Activated CD4-positive, alpha-beta memory T cell treated with anti-CD3 and anti-CD28 coated beads, Interleukin-2, amount 10 ng/mL, durations not matched to agents 7 days and 5 days (primary cell): ENCODE results near the gene PNMT. TPM values are rescaled to one million over a fixed set of nuclear protein-coding genes. Genes with fewer than 3 reads are reported as not detected.

ENCODE experiments used
- CTCF ChIA-PET: fragments of 350-600 bp; sonication (Branson Sonifier 250); formaldehyde crosslinking; loops from one replicate; lab custom pipeline; 2021; ENCODE audit warnings: antibody characterized with exemption, inconsistent platforms; lab: Charles Lee
- POLR2A ChIA-PET: fragments of 350-600 bp; sonication (Branson Sonifier 250); formaldehyde crosslinking; loops from one replicate; lab custom pipeline; 2021; ENCODE audit warnings: antibody characterized with exemption; lab: Charles Lee
- DNase-seq: peaks from one replicate; pipeline ENCODE4 v3.0.0-alpha.2; 2020
- H3K27ac Mint-ChIP-seq: one replicate; pipeline ENCODE4 v1.8.0; 2021; ENCODE audit warnings: mild to moderate bottlenecking, mixed read lengths
- H3K27me3 Mint-ChIP-seq: one replicate; pipeline ENCODE4 v1.8.0; 2021; ENCODE audit warnings: mixed read lengths
- H3K36me3 Mint-ChIP-seq: one replicate; pipeline ENCODE4 v1.8.0; 2021; ENCODE audit warnings: low read depth, mixed read lengths
- H3K4me1 Mint-ChIP-seq: one replicate; pipeline ENCODE4 v1.8.0; 2021; ENCODE audit warnings: mixed read lengths
- H3K4me3 Mint-ChIP-seq: one replicate; pipeline ENCODE4 v1.8.0; 2021; ENCODE audit warnings: mild to moderate bottlenecking, mixed read lengths
- H3K9me3 Mint-ChIP-seq: one replicate; pipeline ENCODE4 v1.8.0; 2021; ENCODE audit warnings: mixed read lengths
- total RNA-seq, 2 experiments: library from RNA; stranded (reverse); gene quantifications; one replicate each; pipeline ENCODE4 v1.2.3, GENCODE V29; 2021

PNMT gene
- total RNA-seq, 2 experiments from 2014 or later = not detected

DNA sequence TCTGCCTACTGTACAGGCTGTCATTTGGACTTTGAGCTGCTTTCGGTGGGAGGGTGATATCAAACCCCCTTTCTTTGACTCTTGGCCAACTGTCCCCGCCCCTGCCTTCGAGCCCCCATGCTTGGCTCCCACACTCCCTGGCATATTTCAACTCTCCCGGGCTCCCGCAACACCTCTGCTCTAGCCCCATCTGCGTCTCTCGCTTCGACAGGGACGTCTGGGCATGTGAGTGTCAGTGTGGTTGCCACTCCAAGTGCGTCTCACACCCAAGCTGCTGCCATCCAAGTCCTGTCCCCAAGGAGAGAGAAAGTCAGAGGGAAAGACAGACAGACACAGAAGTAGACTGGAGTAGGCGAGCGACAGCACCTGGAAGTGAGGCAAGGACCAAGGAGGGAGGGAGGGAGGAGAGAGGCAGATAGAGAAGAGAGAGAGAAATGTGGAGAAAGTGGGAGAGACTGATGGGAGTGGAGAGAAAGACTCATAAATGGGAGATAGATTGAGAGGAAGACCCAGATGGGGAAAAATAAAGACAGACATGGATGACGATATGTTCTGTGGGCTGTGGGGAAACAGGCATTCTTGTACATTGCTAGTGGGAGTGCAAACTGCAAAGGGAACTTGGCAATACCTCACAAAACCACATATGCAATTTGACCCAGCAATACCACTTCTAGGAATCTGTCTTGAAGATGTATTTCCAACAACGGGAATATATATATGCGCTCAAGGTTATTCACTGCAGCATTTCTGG lies 19.5 kb upstream of the PNMT start:
- POLR2A ChIA-PET = no interaction called here

DNA sequence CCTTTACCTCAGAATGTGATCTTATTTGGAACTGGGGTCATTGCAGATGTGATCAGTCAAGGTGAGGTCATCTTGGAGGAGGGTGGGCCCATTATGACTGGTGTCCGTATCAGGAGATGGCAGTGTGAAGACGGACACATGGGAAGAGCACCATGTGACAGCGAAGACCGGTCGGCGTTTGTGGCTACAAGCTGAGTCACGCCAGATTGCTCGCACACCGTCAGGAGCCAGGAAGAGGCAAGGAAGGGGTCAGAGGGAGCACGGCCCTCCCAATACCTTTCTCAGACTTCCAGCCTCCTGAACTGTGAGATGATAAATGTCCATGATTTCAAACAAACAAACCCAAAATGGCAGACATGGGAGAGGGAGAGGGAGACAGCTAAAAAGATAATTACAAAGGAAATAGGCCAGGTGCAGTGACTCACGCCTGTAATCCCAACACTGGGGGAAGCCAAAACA lies 18.1 kb upstream of the PNMT start:
- Mint-ChIP-seq H3K27ac (no peak overlapping the region), H3K27me3 (no peaks in the 10 kb centered on the region), H3K36me3 (peaks cover 2% of the 10 kb centered on the region), H3K9me3 (no peaks in the 10 kb centered on the region), H3K4me1 (peaks cover 17% of the 10 kb centered on the region), H3K4me3 (no peak overlapping the region)
- POLR2A ChIA-PET = no interaction called here
- CTCF ChIA-PET = interaction anchor here (0.7 to 4.0 kb wide), 4 partner anchors 12 to 278 kb away, joined by 3 to 23 read pairs (median 4); no protein-coding TSS in a partner anchor
- no peak for DNase-seq

More for the DNA sequence above, 19.5 kb upstream of the PNMT start:
- Mint-ChIP-seq H3K27ac (no peak overlapping the region), H3K4me3 (no peak overlapping the region), H3K4me1 (peaks cover 14% of the 10 kb centered on the region), H3K9me3 (no peaks in the 10 kb centered on the region), H3K27me3 (no peaks in the 10 kb centered on the region), H3K36me3 (no peaks in the 10 kb centered on the region)
- DNase-seq = no peak
- CTCF ChIA-PET = interaction anchor here (1.4 to 4.0 kb wide), 2 partner anchors 9 to 26 kb away, joined by 3 to 23 read pairs; no protein-coding TSS in a partner anchor

DNA sequence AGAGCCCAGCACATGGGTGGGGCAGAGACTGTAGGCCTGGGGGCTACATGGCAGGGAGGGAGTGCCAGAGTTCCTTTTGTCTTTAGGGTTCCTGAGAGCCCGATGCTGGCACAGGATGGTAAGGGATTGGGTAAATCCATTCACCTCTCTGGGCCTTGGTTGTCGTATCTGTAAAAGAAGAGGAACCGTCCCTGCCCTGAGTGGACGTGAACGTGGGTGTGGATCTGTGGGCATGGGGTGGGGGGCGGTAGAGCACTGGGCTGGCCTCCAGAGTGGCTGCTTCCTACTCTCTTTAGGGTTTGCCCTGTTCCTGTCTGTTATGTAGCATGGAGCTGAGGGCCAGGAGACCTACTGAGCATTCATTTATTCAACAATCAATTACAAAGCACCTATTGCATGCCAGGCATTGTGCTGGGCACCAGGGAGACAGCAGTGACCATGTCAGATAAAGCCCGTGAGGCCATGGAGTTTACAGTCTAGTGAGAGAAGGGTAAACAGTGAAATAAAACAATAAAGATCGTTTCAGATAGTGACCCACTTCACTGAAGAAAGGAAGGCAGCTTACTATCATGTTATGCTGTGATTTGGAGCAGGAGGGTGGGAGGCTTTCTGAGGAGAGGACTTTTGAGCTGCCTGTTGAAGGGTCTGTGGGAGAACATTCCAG lies 16.2 kb upstream of the PNMT start:
- no peak overlapping the region for H3K4me3 Mint-ChIP-seq
- DNase-seq = no peak
- ChIA-PET CTCF (interaction anchor here (0.6 to 3.3 kb wide), 8 partner anchors 14 to 36 kb away, joined by 3 to 31 read pairs (median 7); partner anchors contain the start of genes PGAP3 and PNMT), POLR2A (interaction anchor here (0.8 kb wide), 1 partner anchor 275 kb away, joined by 3 read pairs; the partner anchor contains the start of genes LRRC3C and ORMDL3)
- peaks cover 17% of the 10 kb centered on the region for H3K4me1 Mint-ChIP-seq
- peaks cover 6% of the 10 kb centered on the region for H3K36me3 Mint-ChIP-seq
- H3K27ac Mint-ChIP-seq = no peak overlapping the region
- H3K27me3 Mint-ChIP-seq = no peaks in the 10 kb centered on the region
- no peaks in the 10 kb centered on the region for H3K9me3 Mint-ChIP-seq

DNA sequence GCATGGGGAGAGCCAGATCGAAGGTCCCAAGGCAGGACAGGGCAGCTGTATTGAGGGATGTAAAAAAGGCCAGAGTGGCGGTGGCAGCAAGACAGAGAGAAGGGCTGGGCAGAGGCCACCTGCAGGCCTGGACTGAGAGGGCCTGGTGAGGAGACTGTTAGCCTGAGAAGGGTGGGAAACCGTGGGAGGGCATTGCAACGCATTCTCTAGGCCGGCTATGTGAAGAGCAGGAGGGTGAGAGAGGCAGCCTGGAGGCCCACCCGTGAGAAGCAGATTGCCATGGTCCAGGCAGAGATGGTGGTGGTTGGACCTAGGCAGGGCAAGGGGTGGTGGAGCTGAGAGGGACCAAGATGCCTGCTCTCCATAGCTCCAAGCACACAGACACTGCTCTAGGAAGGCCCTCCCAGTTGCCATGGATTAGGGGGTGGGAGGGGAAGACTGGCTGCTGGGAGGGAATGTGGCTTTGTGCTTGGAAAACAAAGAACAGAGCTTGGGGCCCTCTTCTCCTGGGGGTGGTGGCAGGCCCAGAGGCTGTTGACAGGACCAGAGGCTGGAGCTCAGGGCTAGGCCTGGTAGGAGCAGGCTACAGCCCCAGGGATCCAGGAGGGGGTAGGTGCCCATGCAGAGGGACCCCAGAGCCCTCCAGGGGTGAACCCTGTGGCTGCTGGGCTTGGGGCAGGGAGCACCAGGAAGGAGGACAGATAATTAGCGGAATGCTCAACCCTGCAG lies 15.5 kb upstream of the PNMT start:
- ChIA-PET POLR2A (interaction anchor here (2.5 kb wide), 1 partner anchor 77 kb away, joined by 10 read pairs; the partner anchor contains the start of gene MIEN1), CTCF (interaction anchor here (0.6 to 3.3 kb wide), 11 partner anchors 14 to 229 kb away, joined by 3 to 31 read pairs (median 8); partner anchors contain the start of genes PGAP3 and PNMT)
- no peak overlapping the region for H3K4me3 Mint-ChIP-seq
- no peaks in the 10 kb centered on the region for H3K27me3 Mint-ChIP-seq
- peaks cover 17% of the 10 kb centered on the region for H3K4me1 Mint-ChIP-seq
- H3K27ac Mint-ChIP-seq = no peak overlapping the region
- H3K9me3 Mint-ChIP-seq = no peaks in the 10 kb centered on the region
- DNase-seq = no peak
- H3K36me3 Mint-ChIP-seq = peaks cover 6% of the 10 kb centered on the region

GRCh38 chr17:39653316-39653661 lies 15.0 kb upstream of the PNMT start:
- Mint-ChIP-seq H3K27ac (no peak overlapping the region), H3K27me3 (no peaks in the 10 kb centered on the region), H3K4me1 (peaks cover 17% of the 10 kb centered on the region), H3K4me3 (no peak overlapping the region), H3K36me3 (peaks cover 6% of the 10 kb centered on the region), H3K9me3 (no peaks in the 10 kb centered on the region)
- CTCF ChIA-PET = interaction anchor here (0.9 to 3.3 kb wide), 31 partner anchors 9 to 229 kb away, joined by 3 to 31 read pairs (median 8); partner anchors contain the start of genes MIEN1, PGAP3, PNMT and TCAP
- no peak for DNase-seq
- POLR2A ChIA-PET = interaction anchor here (1.1 to 2.5 kb wide), 2 partner anchors 13 to 76 kb away, joined by 3 to 10 read pairs; partner anchors contain the start of gene MIEN1

DNA sequence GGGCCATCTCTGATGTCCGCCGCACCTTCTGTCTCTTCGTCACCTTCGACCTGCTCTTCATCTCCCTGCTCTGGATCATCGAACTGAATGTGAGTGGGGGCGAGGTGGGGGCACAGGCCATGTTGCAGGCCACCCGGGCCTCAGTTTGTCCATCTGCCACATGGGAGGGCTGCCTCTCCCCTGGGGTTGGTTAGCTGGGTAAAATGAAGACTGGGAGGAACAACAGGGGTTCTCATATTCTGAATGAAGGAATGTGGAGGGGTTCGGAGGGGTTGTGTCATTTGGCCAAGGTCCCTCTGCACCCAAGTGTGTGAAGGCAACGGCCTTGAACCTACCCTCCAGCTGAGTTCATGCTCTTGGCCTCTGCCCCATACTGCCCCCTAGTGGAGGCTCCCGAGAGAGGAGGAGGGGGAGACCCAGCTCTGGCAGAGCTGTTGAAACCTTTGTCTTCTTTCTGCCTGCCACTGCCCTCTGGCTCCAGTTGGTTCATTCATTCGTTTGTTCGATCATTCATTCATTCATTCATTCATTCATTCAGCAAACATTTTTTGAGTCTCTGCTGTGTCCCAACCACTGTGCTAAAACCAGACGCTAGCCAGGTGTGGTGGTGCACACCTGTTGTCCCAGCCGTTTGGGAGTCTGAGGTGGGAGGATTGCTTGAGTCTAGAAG lies 14.5 kb upstream of the PNMT start:
- POLR2A ChIA-PET = interaction anchor here (1.1 to 2.5 kb wide), 2 partner anchors 12 to 76 kb away, joined by 3 to 10 read pairs; partner anchors contain the start of gene MIEN1
- peaks cover 17% of the 10 kb centered on the region for H3K4me1 Mint-ChIP-seq
- H3K27ac Mint-ChIP-seq = no peak overlapping the region
- no peaks in the 10 kb centered on the region for H3K9me3 Mint-ChIP-seq
- DNase-seq = peak; percentile 85
- peaks cover 6% of the 10 kb centered on the region for H3K36me3 Mint-ChIP-seq
- no peak overlapping the region for H3K4me3 Mint-ChIP-seq
- CTCF ChIA-PET = interaction anchor here (0.6 to 3.3 kb wide), 38 partner anchors 10 to 691 kb away, joined by 3 to 31 read pairs (median 5); partner anchors contain the start of genes MIEN1, PGAP3, PNMT and TCAP
- H3K27me3 Mint-ChIP-seq = no peaks in the 10 kb centered on the region

DNA sequence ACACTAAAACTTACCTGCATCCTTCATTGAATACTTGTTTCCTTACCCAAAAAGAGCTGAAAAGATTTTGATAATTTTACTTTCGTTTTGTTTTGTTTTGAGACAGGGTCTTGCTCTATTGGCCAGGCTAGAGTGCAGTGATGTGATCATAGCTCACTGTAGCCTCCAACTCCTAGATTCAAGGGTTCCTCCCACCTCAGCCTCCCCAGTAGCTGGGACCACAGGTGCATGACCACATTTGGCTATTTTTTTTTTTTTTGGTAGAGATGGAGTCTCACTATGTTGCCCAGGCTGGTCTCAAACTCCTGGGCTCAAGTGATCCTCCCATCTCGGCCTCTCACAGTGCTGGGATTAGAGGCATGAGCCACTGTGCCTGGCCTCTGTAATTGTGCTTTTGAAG lies 13.1 kb upstream of the PNMT start:
- DNase-seq = no peak
- no peak overlapping the region for H3K27ac Mint-ChIP-seq
- ChIA-PET CTCF (interaction anchor here (1.2 to 3.3 kb wide), 16 partner anchors 9 to 103 kb away, joined by 3 to 31 read pairs (median 14); partner anchors contain the start of genes MIEN1, PNMT and TCAP), POLR2A (interaction anchor here (1.0 to 2.5 kb wide), 2 partner anchors 33 to 75 kb away, joined by 4 to 10 read pairs; partner anchors contain the start of genes MIEN1 and PGAP3)
- H3K4me1 Mint-ChIP-seq = peaks cover 15% of the 10 kb centered on the region
- peaks cover 6% of the 10 kb centered on the region for H3K36me3 Mint-ChIP-seq
- H3K27me3 Mint-ChIP-seq = no peaks in the 10 kb centered on the region
- no peak overlapping the region for H3K4me3 Mint-ChIP-seq
- no peaks in the 10 kb centered on the region for H3K9me3 Mint-ChIP-seq

DNA sequence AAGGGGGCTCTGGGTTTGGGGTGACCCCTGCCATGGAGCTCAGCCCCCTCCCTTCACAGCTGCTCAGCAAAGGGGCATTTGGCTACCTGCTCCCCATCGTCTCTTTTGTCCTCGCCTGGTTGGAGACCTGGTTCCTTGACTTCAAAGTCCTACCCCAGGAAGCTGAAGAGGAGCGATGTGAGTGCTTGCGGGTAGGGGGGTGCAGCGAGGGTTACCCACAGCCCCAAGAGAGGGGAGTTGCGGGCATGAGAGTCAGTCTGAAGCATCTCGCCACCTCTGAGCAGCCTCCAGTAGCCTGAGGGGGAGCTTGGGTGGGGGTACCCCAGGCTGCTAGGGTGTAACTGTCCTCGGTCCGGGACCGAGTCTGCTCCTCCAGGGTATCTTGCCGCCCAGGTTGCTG lies 9.9 kb upstream of the PNMT start:
- H3K27ac Mint-ChIP-seq = no peak overlapping the region
- POLR2A ChIA-PET = no interaction called here
- CTCF ChIA-PET = interaction anchor here (1.4 to 2.2 kb wide), 2 partner anchors 11 to 37 kb away, joined by 3 to 9 read pairs; no protein-coding TSS in a partner anchor
- no peaks in the 10 kb centered on the region for H3K9me3 Mint-ChIP-seq
- peaks cover 23% of the 10 kb centered on the region for H3K36me3 Mint-ChIP-seq
- no peak for DNase-seq
- peaks cover 11% of the 10 kb centered on the region for H3K4me1 Mint-ChIP-seq
- H3K27me3 Mint-ChIP-seq = no peaks in the 10 kb centered on the region
- H3K4me3 Mint-ChIP-seq = no peak overlapping the region

DNA sequence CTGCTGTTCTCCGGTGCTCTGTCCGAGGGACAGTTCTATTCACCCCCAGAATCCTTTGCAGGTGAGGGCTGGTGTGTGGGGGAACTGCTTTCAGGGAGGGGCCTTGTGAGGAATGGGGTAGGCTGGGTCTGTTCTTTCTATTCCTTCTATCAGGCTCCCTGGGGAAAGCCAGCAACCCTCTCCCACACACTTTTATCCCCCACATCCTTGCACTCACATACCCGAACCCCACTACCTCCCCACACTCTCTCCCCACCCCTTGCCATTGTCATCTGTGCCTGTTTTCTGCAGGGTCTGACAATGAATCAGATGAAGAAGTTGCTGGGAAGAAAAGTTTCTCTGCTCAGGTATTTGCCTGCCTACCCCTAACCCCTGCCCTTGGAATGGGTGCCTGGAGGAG lies 9.5 kb upstream of the PNMT start:
- POLR2A ChIA-PET = no interaction called here
- no peaks in the 10 kb centered on the region for H3K27me3 Mint-ChIP-seq
- peaks cover 8% of the 10 kb centered on the region for H3K4me1 Mint-ChIP-seq
- CTCF ChIA-PET = no interaction called here
- no peaks in the 10 kb centered on the region for H3K9me3 Mint-ChIP-seq
- H3K4me3 Mint-ChIP-seq = no peak overlapping the region
- H3K27ac Mint-ChIP-seq = no peak overlapping the region
- DNase-seq = no peak
- H3K36me3 Mint-ChIP-seq = peaks cover 23% of the 10 kb centered on the region

GRCh38 chr17:39659279-39660010 lies 8.8 kb upstream of the PNMT start:
- H3K27me3 Mint-ChIP-seq = no peaks in the 10 kb centered on the region
- no peaks in the 10 kb centered on the region for H3K9me3 Mint-ChIP-seq
- H3K27ac Mint-ChIP-seq = no peak overlapping the region
- H3K4me3 Mint-ChIP-seq = no peak overlapping the region
- peaks cover 5% of the 10 kb centered on the region for H3K4me1 Mint-ChIP-seq
- POLR2A ChIA-PET = no interaction called here
- CTCF ChIA-PET = interaction anchor here (0.7 kb wide), 1 partner anchor 21 kb away, joined by 4 read pairs; no protein-coding TSS in a partner anchor
- no peak for DNase-seq
- H3K36me3 Mint-ChIP-seq = peaks cover 23% of the 10 kb centered on the region

DNA sequence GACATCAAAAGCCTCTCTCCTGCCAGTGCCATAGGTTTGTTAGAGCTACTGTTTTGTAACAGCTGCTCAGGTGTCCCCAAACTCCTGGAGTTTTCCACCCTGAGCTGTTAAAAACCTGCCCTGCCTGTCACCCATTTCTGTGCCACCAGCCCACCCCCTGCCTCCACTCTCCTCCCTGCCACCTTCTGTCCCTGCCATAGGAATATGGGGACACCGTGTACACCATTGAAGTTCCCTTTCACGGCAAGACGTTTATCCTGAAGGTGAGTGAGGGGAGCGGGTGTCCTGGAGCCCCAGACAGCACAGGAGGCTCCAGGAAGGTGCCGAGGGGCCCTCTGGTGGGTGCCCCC lies 8.3 kb upstream of the PNMT start:
- DNase-seq = no peak
- no peak overlapping the region for H3K27ac Mint-ChIP-seq
- H3K4me1 Mint-ChIP-seq = peaks cover under 1% of the 10 kb centered on the region
- peaks cover 22% of the 10 kb centered on the region for H3K36me3 Mint-ChIP-seq
- ChIA-PET POLR2A (no interaction called here), CTCF (interaction anchor here (0.7 kb wide), 1 partner anchor 22 kb away, joined by 4 read pairs; no protein-coding TSS in a partner anchor)
- H3K9me3 Mint-ChIP-seq = no peaks in the 10 kb centered on the region
- H3K4me3 Mint-ChIP-seq = no peak overlapping the region
- no peaks in the 10 kb centered on the region for H3K27me3 Mint-ChIP-seq
